Measurements from ENCODE around the gene CCSAP.

CCSAP gene

DNA sequence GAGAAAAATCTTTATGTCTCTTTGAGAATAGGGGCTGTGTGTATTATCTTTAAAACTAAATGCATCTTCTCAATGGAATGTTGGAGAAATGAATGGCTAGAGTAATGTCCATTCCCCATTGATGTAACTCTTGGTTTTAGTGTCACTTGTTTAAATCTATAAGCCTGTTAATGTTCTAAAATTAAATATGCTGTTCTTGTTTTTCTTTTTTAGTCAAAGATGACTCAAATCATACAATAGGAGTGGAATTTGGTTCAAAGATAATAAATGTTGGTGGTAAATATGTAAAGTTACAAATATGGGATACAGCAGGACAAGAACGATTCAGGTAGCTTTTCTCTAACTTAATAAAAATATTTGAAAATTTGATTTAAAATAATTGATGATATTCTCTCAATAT is 54.3 kb downstream of the CCSAP start:
- Histone ChIP-seq H3K27me3 (ENCODE audit: insufficient read depth, low read length, poor library complexity, severe bottlenecking) (no peaks in the 10 kb centered on the region), H4K20me1 (ENCODE audit: insufficient read depth, low read length, poor library complexity, severe bottlenecking) (peaks cover 21% of the 10 kb centered on the region), H3K36me3 (ENCODE audit: insufficient read depth, low read length) (peaks cover 34% of the 10 kb centered on the region; the same call in 1 of the 2 replicates), H2AFZ (ENCODE audit: low read length) (no peak overlapping the region), H3K79me2 (ENCODE audit: insufficient read depth, low read length) (peaks cover 44% of the 10 kb centered on the region), H3F3A (ENCODE audit: low read depth) (no peaks in the 10 kb centered on the region), H3K9ac (ENCODE audit: low read depth, low read length, poor library complexity, severe bottlenecking) (no peak overlapping the region), H3K4me2 (ENCODE audit: low read depth, low read length, poor library complexity, severe bottlenecking) (no peak overlapping the region), H3K4me1 (ENCODE audit: insufficient read depth, low read length, poor library complexity, severe bottlenecking) (no peaks in the 10 kb centered on the region), H3K4me3 (ENCODE audit: low read length, poor library complexity, severe bottlenecking) (no peak overlapping the region), H3K9me2 (replicated peaks; ENCODE audit: low read depth, low read length) (no peaks in the 10 kb centered on the region), H3K9me3 (ENCODE audit: insufficient read depth, low read depth, low read length) (no peaks in the 10 kb centered on the region)
- no peak for TF ChIP-seq EZH2phosphoT487 (IDR thresholded peaks at IDR 0.05; ENCODE audit: borderline replicate concordance)
- TF ChIP-seq, protein P1, sequence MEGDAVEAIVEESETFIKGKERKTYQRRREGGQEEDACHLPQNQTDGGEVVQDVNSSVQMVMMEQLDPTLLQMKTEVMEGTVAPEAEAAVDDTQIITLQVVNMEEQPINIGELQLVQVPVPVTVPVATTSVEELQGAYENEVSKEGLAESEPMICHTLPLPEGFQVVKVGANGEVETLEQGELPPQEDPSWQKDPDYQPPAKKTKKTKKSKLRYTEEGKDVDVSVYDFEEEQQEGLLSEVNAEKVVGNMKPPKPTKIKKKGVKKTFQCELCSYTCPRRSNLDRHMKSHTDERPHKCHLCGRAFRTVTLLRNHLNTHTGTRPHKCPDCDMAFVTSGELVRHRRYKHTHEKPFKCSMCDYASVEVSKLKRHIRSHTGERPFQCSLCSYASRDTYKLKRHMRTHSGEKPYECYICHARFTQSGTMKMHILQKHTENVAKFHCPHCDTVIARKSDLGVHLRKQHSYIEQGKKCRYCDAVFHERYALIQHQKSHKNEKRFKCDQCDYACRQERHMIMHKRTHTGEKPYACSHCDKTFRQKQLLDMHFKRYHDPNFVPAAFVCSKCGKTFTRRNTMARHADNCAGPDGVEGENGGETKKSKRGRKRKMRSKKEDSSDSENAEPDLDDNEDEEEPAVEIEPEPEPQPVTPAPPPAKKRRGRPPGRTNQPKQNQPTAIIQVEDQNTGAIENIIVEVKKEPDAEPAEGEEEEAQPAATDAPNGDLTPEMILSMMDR (conservative IDR thresholded peaks at IDR 0.05; ENCODE audit: low read length), result no peak

DNA sequence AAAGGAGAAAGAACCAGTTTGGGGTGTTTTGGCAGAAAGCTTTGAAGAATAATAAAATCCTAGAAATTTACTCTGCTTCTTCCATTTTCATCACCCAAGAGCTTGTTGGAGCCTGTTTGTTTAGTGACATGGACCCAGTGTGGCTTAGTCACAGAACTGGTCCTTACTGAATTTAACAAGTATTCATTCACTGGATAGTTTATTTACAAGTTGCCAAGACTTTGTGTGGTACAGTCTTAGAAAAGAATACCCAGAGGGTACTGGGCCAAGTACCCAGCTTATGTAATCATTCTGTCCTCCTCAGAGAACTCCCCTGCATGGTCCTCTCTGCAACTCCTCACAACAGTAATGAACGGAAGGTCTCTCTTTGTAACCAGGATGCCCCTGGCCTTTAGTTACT is 55.6 kb downstream of the CCSAP start:
- Histone ChIP-seq H3K9me3 (ENCODE audit: insufficient read depth, low read depth, low read length) (no peaks in the 10 kb centered on the region), H3K9me2 (replicated peaks; ENCODE audit: low read depth, low read length) (no peaks in the 10 kb centered on the region), H3K27me3 (ENCODE audit: insufficient read depth, low read length, poor library complexity, severe bottlenecking) (no peaks in the 10 kb centered on the region), H4K20me1 (ENCODE audit: insufficient read depth, low read length, poor library complexity, severe bottlenecking) (peaks cover 30% of the 10 kb centered on the region), H3F3A (ENCODE audit: low read depth) (no peaks in the 10 kb centered on the region), H3K4me1 (ENCODE audit: insufficient read depth, low read length, poor library complexity, severe bottlenecking) (no peaks in the 10 kb centered on the region), H3K4me3 (ENCODE audit: low read length, poor library complexity, severe bottlenecking) (no peak overlapping the region), H3K36me3 (ENCODE audit: insufficient read depth, low read length) (peaks cover 34% of the 10 kb centered on the region; the same call in 1 of the 2 replicates), H2AFZ (ENCODE audit: low read length) (no peak overlapping the region), H3K79me2 (ENCODE audit: insufficient read depth, low read length) (peaks cover 57% of the 10 kb centered on the region), H3K9ac (ENCODE audit: low read depth, low read length, poor library complexity, severe bottlenecking) (no peak overlapping the region), H3K4me2 (ENCODE audit: low read depth, low read length, poor library complexity, severe bottlenecking) (no peak overlapping the region)
- TF ChIP-seq, protein P1 (conservative IDR thresholded peaks at IDR 0.05; ENCODE audit: low read length), result no peak
- TF ChIP-seq EZH2phosphoT487 (IDR thresholded peaks at IDR 0.05; ENCODE audit: borderline replicate concordance), result no peak

DNA sequence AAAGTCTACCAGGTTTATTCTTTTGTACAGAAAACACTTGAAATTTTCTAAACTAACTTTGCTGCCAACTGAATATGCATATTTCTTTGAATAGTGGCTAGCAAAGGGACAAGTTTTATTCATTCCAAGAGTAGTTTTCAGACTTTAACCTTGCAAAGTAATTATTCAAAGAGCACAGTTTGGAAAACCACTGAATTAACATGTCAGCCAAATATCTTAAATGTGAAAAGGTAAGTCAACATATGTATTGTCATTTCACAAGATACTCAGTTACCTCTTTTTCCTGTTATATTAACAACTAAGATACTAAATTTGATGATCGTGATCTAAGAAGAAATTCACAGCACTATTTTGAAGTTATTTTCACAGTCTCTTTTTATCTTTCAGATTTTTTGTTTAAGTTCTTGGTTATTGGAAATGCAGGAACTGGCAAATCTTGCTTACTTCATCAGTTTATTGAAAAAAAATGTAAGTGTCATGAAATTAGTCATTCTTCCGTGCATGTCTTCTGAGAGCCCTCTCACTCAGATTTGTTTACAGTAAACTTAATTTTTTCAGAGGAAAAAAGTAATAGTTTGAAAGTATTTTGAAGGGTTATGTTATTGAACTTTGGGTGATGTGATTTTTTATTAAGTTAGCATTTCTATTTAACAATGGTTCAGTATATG is 56.6 kb downstream of the CCSAP start:
- Histone ChIP-seq H3K4me2 (ENCODE audit: low read depth, low read length, poor library complexity, severe bottlenecking) (no peak overlapping the region), H2AFZ (ENCODE audit: low read length) (no peak overlapping the region), H3K79me2 (ENCODE audit: insufficient read depth, low read length) (peaks cover 66% of the 10 kb centered on the region)

More for the DNA sequence above, 56.6 kb downstream of the CCSAP start:
- H3K4me3 ChIP-seq (ENCODE audit: low read length, poor library complexity, severe bottlenecking), result no peak overlapping the region
- H3K4me1 ChIP-seq (ENCODE audit: insufficient read depth, low read length, poor library complexity, severe bottlenecking), result peaks cover 3% of the 10 kb centered on the region
- H3K9me2 ChIP-seq (replicated peaks; ENCODE audit: low read depth, low read length), result no peaks in the 10 kb centered on the region
- TF ChIP-seq, protein P1 (conservative IDR thresholded peaks at IDR 0.05; ENCODE audit: low read length), result no peak
- no peak for TF ChIP-seq EZH2phosphoT487 (IDR thresholded peaks at IDR 0.05; ENCODE audit: borderline replicate concordance)
- peaks cover 29% of the 10 kb centered on the region; the same call in 1 of the 2 replicates for H3K36me3 ChIP-seq (ENCODE audit: insufficient read depth, low read length)
- no peak overlapping the region for H3K9ac ChIP-seq (ENCODE audit: low read depth, low read length, poor library complexity, severe bottlenecking)
- H4K20me1 ChIP-seq (ENCODE audit: insufficient read depth, low read length, poor library complexity, severe bottlenecking), result peaks cover 32% of the 10 kb centered on the region
- H3F3A ChIP-seq (ENCODE audit: low read depth), result no peaks in the 10 kb centered on the region
- no peaks in the 10 kb centered on the region for H3K27me3 ChIP-seq (ENCODE audit: insufficient read depth, low read length, poor library complexity, severe bottlenecking)
- H3K9me3 ChIP-seq (ENCODE audit: insufficient read depth, low read depth, low read length), result no peaks in the 10 kb centered on the region

All from Loucy (cell line).